Measurements from ENCODE around the gene ZNF516.

ZNF516 gene

DNA sequence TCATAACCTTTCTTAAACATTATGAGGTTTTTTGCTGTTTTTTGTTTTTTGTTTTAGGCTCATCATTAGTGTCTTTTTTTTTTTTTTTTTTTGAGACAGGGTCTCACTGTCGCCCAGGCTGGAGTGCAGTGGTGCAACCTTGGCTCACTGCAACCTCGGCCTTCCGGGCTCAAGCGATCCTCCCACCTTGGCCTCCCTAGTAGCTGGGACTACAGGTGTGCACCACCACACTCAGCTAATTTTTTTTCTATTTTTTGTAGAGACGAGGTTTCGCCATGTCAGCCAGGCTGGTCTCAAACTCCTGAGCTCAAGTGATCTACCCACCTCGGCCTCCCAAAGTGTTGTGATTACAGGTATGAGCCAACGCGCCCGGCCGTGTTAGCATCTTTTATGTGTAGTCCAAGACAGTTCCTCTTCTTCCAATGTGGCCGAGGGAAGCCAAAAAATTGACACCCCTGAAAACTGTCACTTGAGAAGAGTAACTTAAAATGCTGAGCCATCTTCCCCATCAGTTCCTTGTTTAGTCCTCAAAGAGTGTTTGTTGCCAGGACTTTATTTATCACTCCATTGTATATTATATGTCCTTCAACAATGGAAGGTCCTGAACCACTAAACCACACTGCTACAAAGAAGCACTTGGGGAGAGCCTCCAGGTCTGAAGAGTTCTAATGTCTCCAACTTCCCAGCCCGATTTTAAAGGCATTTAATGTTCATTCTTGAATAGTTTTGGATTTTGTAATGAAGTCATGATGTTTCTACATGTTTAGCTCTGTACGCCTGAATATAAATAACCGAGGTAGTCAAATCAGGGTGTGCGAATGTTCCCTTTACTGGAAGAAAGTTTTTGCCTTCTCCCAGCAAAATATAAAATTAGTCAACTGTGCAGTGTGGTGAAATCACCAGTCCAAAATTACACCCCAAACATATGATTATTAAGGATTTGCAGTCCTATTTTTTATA is 26.4 kb downstream of the ZNF516 start:
- DNase-seq = no peak

GRCh38 chr18:76467371-76468190 is 27.5 kb downstream of the ZNF516 start:
- DNase-seq = no peak

- no peak for DNase-seq
Observed at GRCh38 chr18:76466410-76466991, 28.5 kb downstream of the ZNF516 start.

DNA sequence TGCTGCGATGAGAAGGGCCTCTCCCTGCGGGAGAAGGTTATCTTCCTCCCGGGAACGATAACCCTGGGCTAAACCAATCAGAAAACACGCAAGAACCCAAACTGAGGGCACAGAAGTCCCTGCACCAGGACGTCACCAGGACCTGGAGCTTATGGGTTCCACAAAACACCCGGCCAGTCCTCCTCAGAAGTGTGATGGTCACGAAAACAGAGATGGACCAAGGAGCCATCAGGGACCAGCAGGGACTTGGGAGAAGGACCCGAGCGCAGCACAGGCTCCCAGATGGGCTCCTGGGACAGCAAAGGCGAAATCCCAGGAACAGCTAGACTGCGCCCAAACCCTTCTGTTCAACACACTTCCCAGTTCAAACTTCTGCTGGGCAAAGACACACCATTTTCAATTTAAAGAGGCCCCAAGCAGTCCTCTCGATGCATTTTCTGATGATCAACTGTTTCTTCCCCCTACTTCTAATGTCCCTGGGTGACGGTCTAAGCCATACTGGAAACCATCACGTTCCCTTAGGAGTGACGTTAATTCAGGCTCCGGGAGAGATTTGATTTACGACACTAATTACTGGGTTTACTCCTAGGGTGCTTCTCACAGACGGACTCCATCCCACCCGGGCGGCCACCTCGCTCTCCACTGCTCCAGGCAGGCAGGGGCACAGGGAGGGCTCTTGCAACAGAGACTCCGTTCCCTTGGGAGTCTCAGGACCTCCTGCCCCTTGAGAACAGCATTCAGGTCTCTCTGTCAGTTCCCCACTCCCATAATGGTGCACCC is 29.2 kb downstream of the ZNF516 start:
- DNase-seq = no peak

GRCh38 chr18:76464281-76465259 is 30.5 kb downstream of the ZNF516 start:
- no peak for DNase-seq

DNA sequence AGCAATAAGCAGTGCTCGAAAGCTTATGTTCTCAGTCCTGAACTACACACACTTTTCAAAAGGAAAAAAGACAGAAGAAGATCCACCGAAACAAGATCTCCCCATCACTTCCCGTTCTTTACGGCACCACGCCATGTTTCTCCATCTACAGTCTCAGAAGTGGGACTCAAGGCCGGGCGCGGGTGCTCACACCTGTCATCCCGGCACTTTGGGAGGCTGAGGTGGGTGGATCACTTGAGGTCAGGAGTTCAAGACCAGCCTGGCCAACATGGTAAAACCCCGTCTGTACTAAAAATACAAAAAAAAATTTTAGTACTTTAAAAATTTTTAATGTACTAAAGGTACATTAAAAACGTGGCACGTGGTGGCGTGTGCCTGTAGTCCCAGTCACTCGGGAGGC is 31.2 kb downstream of the ZNF516 start:
- no peak for DNase-seq

DNA sequence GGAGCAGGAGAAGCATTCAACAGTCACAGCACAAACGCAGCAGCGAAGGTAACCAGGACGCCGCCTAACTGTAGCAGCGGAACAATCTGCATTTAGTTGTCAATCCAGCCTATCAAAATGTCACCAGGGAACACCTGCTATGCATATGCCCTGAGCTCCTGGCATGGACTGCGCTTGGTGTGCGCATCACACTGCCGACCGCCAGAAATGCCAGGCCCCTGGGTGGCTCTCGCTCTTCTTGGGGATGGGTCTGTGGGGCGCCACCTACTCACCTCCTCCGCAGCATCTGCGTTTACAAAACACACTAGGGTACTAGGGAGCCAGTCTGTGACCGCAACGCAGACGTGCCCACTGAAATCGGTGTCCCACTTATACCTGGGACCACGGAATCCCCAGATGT is 31.7 kb downstream of the ZNF516 start:
- DNase-seq = no peak

DNA sequence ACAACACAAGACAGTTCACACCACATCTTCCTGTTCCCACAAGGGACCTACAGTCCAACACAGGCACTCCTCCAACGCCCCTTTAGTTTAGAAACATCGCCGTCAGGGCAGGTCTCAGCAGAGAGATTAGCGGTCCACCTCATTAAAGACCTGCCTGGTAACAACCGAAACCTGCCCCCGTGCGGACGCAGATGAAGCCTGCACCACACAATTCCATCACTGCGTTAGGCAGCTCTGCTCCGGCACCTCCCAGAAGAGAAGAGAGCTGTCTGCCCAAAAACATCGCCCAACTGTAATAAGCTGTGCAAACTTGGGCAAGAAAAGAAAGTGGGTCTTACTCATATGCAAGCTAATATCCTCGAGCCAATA is 32.7 kb downstream of the ZNF516 start:
- no peak for DNase-seq

DNA sequence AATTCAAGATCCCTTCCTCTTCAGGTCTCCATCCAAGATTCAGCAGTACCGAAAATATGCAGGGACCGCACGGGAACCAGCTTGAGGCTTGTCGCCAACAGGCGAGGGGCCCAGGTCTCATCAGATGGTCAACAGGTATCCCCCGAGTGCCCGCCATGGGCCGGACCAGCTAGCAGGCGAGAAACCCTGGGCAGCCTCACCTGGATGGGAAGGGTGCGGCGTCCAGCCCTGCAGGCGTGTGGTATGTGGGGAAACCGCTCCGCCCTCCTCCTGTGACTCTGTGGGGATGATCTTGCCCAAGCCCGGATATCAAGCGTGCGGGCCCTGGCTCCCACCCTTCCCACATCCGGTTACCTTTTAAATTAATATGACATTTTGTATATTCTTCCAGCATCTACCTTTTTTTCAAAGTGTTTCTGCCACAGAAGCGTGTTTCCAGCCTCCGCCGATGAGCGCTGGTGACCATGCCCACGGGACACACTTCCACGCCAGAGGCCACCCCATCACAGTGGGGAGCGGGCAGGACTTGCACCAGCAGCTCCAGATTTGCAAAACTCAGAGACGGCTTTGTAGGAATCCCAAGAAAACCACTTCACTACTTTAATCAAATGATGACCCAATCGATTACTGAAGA is 33.2 kb downstream of the ZNF516 start:
- no peak for DNase-seq

GRCh38 chr18:76461148-76461547 is 33.9 kb downstream of the ZNF516 start:
- no peak for DNase-seq

DNA sequence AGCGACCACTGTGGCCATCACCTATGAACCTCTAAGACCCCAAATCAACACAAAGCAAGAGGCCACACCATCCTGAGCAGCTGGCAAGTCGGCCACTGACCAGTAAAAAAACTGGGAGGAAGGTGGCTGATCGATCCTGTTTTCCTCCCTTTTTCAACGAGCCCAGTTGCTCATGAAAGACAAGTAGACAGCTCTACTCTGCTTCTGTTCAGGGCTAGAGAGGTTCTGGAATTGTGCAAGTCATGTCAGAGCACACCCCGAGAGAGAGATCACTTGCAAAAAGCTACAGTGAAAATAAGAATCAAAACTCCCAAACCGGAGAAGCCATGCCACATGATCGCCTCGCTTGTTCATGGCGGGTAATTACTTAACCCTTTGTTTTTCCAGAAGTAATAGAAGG is 34.6 kb downstream of the ZNF516 start:
- no peak for DNase-seq

DNA sequence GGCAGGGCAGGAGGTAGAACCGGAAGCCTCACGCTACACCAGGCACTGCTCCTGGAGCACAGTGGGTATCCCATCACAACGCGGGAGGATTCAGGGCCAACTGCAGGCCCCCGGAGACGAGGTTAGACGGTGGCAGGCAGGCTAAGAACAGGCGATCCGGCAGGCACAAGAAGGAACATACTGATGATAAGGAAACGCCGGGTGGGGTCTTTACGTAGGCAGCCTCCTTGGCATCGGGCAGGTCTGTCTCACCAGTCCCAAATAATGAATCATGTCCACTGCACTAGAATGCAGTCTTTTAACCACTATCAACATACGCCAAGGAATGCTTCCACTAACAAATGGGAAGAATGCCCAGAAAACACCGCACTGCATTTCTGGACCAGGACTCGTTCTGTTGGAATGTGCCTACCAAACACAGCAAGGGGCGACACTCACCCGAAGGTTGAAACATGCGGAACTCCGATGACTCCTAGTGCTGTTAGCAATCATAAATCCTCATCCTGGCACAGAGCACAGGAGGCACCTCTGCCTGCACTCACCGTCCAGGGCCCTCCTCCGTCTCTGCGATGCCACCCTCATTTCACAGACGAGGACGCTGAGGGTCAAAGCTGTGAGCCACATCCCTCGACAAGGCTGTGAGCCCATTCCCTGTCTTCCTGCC is 35.2 kb downstream of the ZNF516 start:
- DNase-seq = no peak

DNA sequence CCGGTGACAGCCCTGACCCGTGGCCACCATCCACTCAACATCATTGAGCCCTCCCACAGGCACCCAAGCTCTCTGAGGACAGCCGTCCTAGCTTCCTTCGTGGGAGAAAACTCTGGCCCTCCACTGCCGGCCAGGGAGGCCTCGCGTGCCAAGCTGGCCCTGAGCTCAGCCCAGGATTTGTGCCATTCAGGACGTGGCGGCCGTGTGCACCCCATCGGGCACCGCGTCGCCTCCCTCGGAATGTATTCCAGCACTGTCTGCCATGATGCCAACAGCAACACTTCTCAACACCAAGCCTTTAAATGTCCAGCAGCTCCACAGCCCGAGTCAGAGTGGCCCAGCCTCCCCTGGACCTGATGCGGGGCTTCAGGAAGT is 35.7 kb downstream of the ZNF516 start:
- DNase-seq = no peak

DNA sequence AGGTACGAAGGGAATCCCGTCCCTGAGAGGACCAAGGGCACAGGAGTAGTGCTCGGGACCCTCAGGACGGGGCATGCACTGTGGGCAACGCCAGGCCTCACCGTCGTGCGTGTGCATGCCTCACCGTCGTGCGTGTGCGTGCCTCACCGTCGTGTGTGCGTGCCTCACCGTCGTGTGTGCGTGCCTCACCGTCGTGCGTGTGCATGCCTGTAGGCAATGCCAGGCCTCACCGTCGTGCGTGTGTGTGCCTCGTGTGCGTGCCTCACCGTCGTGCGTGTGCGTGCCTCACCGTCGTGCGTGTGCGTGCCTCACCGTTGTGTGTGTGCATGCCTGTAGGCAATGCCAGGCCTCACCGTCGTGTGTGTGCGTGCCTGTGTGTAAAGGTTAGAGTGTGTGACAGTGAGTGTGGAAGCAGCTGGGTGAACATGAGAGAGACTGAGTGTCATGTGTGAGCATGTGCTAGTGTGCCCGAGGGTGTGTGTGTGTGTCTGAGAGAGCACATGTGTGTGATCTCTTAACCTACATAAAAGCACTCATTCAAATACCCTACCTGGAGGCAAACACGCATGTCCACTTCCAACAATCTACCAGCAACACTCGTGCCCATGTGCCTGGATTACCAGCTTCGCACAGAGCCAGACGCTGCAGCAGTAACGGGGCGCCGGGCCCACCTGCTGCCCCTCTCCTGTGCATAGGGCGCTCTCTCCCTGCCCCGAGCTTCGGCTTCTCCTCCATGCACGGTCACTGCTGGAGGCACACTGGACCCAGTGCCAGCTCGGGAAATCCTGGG is 36.3 kb downstream of the ZNF516 start:
- no peak for DNase-seq

- DNase-seq = no peak
Observed at GRCh38 chr18:76457957-76458356, 37.1 kb downstream of the ZNF516 start.

DNA sequence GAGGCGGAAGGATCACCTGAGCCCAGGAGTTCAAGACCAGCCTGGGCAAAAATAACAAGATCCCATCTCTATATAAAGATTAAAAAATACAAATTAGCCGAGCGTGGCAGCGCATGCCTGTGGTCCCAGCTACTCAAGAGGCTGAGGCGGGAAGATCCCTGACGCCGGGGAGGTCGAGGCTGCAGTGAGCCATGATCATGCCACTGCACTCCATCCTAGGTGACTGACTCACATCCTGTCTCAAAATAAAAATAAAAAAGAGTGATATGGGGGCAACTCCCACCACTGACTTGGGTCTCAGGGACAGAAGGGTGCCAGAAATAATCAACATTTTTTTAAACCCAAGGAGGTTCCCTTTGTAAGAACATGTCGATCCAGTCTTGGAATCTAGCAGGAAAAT is 37.6 kb downstream of the ZNF516 start:
- no peak for DNase-seq

- no peak for DNase-seq
Observed at GRCh38 chr18:76456823-76457222, 38.2 kb downstream of the ZNF516 start.

DNA sequence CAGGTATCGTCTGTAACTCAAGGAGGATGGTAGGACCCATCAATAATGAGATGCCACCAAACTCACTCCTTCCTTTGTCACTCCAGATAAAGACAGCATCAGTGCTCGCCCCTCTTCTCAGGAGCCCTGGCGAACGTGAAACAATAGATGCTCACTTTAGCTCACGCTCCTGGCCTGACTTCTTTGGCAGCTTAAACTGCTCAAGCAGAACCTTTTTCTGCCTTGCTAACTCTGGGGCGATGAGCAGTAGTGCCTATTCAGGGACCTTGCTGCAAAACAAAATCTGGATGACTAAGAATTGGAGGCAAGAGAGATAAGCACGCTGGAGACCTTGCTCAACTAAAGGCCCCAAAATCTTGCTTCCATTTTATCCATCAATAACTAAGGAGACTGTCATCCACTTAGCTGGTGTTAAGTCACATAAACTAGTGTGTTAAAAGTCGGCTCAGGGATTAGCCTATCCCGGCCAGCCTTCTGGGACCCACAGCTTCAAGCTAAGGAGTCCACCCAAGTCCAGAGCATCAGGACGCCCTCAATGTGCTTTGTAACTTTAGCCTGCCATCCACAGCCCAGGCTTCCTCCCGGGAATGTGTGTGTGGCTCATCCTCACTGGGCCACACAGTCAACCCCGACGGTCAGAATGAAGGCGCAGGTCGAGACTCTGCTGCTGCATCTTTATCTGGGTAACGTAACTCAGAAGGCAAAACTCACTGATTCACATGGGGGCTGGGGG is 38.9 kb downstream of the ZNF516 start:
- no peak for DNase-seq
